GM19099 (cell line): ENCODE data around the gene IL4I1.
A peak's percentile ranks its signal among the peaks of the same experiment; 100 is the strongest.

Experiments
- POLR2A ChIP-seq: IDR thresholded peaks from 3 replicates; pipeline ENCODE4 v1.6.1; 2011; ENCODE audit warnings: low read depth; ENCODE audit not compliant: insufficient read length; ENCODE audit errors: extremely low read depth

Gene IL4I1

DNA sequence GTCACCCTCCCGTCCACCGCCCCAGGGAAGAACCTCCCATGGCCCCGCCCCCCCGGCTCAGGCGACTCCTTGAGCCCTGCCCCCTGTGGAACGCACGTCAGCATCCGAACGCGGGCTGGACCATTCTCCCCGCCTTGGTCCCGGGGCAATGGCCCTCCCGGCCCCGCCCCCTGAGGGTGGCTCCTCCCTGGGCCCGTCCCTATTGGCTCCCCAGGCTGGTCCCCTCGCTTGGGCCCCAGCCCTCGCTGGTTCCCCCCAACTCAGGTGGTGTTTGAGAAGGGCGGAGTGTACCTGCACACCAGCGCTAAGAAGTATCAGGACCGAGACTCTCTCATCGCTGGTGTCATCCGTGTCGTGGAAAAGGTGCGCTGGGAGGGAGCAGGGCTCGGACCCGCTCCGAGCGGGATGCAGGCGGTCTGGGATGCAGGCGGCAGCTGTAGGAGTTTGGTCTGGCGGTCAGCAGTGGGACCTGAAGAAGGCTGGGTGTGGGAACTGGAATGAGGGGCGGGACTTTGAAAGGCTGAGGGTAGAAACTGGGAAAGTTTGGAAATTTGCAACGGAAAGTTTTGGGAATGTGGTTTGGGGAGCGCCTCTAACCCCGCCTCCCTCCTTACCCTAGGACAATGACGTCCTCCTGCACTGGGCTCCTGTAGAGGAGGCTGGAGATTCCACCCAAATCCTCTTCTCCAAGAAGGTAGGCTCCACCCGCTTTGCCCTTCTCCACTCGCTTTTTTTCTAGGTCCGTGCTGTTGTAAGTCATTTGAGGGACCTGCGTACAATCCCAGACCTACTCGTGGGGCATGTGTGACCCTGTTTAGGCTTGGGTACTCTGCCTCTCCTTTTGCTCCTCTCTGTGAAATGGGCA is 18.6 kb downstream of the IL4I1 start:
- peak; percentile 12 for TF ChIP-seq POLR2A

DNA sequence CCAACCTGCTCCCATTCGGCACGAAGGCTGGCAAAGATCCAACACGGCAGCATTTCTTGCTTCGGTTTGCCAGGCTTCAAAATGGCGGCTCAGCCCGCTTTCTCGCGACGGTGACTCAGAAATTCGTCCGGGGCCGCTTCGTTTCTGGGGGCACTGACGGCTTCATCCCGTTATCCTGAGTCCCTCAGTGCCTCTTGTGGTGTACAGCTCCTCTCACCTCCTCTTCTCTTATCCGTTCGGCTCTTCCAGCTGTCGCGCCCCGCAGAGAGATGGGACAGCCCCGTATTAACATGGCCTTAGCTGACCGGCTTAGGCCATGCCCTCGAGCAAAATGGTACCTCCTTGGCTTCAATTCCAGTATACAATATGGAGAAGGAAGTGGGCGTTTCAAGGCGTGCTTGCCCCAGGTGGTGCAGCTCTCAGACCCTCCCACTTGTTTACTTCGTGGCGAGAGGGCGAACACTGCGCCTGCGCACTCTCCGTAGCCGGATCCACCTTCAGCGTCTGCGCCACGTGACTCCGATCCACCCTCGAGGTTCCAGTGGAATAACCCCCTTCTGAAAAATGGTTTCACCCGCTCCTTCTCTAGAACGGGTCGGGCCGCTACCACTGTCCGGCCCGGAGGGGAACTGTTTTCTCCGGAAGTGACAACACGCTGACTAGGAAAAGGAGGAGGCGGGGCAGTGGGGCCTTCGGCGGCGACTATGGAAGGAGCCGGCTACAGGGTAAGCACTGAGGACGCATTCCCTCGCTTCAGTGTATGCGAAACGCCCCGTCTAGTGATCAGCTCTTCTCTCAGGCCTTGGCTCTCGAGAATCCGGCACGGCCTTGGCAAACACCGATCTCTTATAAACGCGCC is 19.4 kb downstream of the IL4I1 start, which contains the start of the genes AKT1S1 and TBC1D17:
TSS of gene AKT1S1 (minus strand) at position 336 of the 859 bp plus-strand sequence. CDS start 4,060 bp downstream, outside the sequence.
TSS of gene TBC1D17 (plus strand) at position 683 of the 859 bp plus-strand sequence. CDS start at position 705, 22 bp downstream.
- peak; percentile 60 for TF ChIP-seq POLR2A

DNA sequence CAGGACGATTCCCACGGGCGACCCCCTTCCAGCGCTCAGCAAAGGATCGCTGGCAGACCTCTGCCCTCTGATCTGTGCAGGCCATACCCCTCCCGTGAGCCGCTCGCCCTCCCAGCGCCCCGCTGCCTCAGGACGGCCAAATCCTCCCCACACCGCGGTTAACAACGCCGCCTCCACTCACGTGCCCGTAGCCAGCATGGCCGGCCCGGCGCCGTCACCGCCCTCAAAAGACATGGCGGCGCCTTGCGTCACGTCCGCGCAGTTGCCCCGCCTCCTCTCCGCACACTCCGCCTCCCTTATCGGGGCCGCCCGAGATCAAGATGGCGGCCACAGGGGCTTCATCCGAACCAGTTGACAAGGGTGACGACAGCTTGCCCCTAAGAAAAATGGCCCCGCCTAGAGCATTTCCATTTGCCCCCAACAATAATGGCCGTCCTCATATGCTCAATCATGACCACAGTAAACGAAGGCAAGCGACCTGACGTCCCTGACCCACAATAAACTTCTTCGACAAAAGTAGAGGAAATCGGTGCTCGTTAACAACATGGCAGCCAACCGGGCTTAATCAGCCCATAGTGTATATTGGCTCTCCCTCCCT is 20.2 kb downstream of the IL4I1 start:
- peak; percentile 58 for TF ChIP-seq POLR2A

DNA sequence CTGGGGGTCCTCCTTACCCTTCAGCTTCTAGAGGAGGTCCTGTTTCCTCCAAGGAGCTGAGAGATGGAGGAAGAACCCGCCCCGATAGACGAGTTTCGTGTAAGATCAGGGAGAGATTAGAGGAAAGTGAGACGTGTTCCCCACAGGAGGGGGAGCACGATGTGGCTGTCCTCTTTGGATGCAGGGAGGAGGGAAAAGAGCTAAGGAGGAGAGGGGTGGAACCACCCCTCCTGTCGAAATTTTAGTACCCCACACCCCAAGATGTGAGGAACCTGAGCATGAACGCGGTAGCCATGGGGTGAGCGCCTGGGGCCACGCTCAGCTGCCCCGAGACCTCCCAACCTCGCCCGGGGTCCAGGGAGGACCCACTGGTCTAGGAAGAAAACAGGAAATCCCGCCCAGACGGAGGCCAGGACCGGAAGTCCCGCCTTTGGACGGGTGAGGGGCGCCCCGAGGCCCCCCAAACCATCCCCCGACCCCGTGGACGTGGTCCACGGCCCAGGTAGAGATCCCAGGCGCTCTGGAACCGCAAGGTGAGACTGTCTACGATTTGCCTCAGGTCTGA is 20.7 kb downstream of the IL4I1 start:
- peak; percentile 54 for TF ChIP-seq POLR2A

DNA sequence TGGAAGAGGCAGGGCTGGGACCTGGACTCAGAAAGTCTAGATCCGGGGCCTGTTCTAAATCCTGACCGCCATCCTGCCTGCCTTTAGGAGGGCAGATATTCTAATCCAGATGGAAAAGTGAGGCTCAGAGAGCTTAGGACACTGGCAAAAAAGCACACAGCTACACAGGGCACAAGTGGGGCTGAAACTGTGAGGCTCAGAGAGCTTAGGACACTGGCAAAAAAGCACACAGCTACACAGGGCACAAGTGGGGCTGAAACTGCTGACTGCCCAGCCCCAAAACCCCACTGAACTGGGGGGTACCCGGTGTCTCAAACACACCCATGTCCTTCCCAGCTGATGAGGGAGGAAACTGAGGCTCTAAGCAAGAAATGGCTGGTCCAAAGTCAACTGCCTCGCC is 21.5 kb downstream of the IL4I1 start:
- no peak for TF ChIP-seq POLR2A

DNA sequence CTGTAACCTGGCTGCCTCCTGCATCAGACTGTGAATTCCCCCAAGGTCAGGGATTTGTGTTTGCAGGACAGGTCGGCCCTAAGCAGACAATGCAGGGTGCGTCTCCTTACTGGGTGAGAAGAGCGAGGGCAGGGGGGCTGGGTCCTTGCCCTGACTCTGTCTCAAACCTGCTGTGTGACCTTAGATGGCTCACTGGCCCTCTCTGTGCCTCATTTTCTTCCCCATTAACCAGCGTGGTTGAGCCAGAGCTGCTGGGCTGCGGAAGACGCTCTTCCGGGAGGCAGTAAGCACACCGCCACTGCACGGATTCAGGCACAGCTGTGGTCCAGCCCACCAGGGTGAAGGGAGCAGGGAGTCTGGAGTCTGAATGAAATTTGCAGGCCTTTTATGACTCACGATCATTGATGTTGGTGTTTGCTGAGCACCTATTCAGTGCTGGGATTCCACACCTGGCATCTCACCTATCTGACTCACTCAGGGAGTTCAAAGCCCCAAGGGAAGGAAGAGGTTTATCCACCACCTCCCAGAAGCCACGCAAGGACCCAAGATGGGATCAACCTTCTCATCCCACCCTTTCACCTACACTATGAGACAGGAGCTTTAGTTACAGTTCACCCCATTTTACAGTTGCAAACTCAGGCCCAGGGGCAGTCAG is 22.1 kb downstream of the IL4I1 start:
- no peak for TF ChIP-seq POLR2A

DNA sequence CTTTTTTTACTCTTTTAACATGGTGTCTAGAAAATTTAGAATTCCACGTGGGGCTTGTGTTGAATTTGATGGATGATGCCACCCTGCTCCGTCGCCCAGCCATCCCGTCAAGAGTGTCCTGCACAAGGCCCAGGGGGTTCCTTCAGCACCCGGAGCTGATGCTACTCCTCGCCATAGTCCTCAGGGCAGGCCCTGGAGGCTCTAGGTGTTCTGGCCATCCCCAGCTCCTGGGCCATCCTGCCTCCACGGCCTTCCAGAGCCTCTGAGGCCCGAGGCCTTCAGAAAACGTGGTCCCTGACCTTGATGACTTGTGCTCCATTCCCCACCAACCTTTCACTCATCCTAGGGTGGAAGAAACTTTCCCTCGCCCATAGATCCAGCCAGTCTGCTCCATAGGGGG is 22.9 kb downstream of the IL4I1 start:
- no peak for TF ChIP-seq POLR2A

DNA sequence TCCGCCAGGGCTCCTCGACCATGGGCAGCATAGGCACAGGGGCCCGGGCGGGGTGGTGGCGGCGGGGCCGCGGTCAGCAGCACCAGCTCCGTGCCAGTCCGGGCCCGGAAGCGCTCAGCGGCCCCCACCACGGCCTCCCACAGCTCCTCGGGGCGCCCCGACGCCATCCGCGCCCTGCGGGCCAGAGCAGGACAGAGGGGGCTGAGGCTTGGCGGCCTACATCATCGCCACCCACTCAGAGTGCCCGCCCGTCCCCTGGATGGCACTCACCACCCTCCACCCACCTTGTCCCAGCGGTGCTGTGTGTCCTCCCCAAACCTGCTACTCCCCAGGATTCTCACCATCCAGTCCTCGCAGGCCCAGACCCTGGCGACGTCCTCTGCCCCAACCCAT is 23.6 kb downstream of the IL4I1 start:
- TF ChIP-seq POLR2A, result no peak

DNA sequence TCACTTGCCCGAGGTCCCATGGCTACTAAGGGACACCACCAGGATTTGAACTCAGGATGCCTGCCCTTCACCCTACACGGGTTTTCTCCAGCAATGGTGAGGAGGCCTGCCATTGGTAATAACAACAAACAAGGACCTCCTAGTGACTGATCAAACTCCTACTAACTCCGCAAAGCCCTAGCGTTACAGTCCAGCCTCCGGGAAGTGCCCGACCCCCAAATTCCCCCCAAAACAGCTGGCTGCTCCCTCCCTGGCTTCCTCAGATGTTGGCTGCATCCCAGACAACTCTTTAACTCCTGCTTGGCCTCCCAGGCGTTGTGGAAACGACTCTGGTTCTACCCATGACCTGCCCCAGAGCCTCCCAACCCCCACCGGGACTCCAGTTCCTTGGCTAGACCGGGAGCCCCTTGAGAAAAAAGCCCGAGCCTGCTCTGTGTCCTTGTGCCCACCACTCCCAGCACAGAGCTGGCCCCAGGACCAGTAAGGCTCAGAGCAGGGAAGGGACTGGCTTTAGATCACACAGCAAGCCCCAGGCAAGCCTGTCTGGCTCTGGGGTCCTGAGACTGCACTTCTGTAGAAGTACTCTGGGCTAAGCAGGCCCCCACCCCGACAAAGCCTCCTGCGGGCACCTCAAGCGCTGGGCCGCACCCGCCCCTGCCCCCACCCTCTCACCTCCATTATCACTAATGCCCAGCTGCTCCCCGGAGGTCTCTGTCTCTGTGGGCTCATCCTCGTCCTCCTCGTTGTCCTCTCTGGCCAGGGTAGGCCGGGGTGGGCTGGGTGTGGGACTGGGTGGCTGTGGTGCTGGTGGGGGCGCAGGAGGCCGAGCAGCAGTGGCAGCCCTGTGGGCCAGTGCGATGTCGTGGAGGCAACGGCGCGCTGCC is 24.2 kb downstream of the IL4I1 start:
- no peak for TF ChIP-seq POLR2A

DNA sequence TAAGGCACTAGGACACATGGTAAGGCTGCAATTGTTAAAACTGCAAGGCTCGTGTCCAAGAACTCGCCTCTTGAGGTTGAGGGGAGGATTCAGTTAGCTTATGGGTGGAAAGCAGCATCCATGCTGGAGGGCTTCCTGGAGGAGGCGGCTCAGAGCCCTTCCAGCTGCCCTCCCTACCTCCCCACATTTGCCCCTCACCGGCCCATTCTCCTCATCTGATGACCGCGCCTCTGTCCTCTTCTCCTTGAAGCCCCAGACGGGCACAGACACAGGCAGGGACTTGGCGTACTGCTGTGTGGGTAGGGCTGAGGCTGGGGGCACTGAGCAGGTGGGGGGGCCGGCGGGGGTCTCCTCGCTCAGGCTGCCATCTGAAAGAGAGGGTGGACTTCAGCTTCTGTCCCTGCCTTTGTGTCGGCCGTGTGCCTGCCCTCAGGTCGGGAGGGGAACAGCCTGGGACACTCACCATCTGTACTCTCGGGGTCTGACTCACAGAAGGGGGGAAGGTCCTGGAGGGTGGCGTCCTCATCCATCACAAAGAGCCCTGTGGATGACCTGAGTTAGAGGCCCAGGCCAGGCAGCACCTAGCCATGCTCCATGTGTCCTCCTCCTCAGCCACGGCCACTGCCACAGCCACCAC is 25.2 kb downstream of the IL4I1 start:
- no peak for TF ChIP-seq POLR2A

DNA sequence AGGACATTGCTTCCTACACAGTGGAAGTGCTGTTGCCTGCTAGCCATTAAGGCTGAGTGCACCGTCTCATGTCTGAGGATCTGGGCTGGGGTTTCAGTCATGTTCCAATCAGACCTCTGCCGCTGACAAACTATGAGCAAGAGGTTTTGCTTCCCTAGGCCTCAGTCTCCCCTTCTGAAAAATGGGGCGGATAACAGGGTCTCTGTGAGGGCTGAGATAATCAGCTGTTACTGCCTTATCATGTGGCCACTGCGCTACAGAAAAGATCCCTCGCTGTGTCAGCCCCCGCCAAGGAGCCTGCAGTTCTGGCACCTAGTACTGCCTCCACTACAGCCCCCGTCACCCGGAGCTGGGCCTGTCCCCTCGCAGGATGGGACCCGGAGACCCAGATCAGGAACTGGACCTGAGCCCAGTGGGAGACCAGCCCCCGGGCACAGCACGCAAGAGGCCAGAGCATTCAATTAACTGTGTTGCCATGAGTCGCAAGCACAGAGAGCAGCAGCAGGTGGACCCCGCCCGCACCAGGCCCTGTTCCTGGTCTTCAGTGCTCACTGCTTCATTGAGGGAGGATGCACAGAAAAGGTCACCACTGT is 26.3 kb downstream of the IL4I1 start:
- TF ChIP-seq POLR2A, result no peak

DNA sequence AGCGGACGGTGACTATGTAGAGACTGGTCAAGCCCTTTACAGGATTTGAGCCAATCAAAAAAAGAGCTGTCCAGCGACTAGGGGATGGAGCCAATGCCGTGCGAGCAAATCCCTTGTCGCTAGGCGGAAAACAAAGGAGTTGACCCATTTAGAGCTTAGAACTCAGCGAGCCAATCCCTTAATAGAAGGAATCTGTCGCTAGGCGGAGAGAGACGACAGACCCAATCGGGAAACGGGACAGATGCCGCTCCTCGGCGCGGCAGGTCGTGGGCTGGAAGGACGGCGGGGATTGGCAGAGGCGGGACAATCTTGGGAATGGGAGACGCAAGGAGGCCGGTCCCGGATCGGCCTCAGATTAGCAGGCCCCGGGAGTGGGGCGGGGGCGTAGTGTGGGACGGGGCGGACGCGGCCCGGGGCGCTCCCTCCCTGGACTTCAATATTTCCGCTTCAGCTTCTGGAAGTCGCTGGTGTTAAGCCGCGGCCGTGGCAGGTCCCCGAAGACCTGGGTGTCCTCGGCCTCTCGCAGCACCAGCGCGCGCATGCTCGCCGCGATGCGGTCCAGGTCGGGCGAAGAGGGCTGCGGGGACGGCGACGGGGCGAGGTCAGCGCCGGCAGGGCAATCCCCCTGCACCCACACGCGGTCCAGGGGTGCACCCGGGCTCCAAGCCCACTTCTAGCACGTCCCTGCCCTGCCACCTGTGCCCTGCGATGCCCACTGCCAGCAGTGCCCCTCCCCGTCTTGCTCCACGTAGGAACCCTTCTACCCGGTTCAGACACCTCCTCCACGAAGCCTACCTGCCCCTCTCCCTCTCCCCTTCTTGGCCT is 27.0 kb downstream of the IL4I1 start:
- TF ChIP-seq POLR2A, result peak; percentile 65

DNA sequence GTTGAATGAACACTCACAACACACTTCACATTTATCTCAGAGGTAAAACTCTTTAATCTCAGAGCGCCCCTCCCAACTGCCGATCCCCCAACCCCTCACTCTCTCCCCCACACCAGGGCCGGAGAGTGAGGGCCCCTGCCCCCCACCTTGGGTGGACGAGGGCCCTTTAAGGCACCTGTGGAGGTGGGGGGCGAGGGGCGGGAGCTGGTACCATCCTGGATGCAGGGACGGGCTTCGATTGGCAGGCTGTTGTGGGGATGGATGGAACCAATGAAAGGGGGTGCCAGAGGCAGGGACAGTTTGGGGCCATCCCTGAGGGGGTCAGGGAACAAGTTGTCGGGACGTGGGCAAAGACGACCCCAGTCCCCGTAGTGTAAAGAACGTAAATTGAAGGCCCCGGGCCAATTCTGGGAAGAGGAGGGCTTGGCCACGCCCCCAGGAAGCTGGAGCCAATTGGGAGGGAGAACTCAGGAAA is 27.6 kb downstream of the IL4I1 start:
- TF ChIP-seq POLR2A, result no peak
